K562 (cell line): ENCODE data around the gene EML1. TPM values are rescaled to one million over a fixed set of nuclear protein-coding genes. Genes with fewer than 3 reads are reported as not detected.

Source experiments
- ATAC-seq: fragments of 200-7000 bp; cut with Tn5 transposase; 3 replicates; pipeline ENCODE4 v1.9.1; 2020; ENCODE audit warnings: moderate library complexity
- BruUV-seq: library from RNA; stranded (reverse); fragments of 400-500 nt; replicated peaks from 2 replicates; lab custom pipeline; 2021; lab: Mats Ljungman, UMichigan
- CTCF ChIA-PET: fragments of 300-600 bp; formaldehyde crosslinking; extraction: SDS; loops from one replicate; lab custom pipeline; 2021; ENCODE audit warnings: low intra/inter-chr PET ratio; lab: Yijun Ruan, JAX
- POLR2A ChIA-PET: fragments of 300-600, 350-650 bp; sonication (Branson Sonifier 250); formaldehyde crosslinking; extraction: SDS; loops from one replicate; lab custom pipeline; 2021; ENCODE audit warnings: antibody characterized with exemption, inconsistent platforms; lab: Yijun Ruan, JAX
- DNase-seq, 4 experiments: peaks; one replicate each; pipeline versions ENCODE4 v3.0.0 to v3.0.0-alpha.2; 2011 to 2018; ENCODE audit warnings: low spot score in 3 of 4, mixed read lengths in 3 of 4; ENCODE audit errors: extremely low read depth in 1 of 4
- FAIRE-seq: peaks from 2 replicates; lab custom pipeline; 2011; peaks lifted over from hg19 to GRCh38; lab: Jason Lieb, UNC
- H2AFZ ChIP-seq: 2 replicates; pipeline ENCODE4 v1.6.0; 2011; ENCODE audit warnings: low read depth, low read length, control low read depth, inconsistent platforms
- H3K27ac ChIP-seq: fragments of 200-600 bp; 3 replicates; pipeline ENCODE4 v1.8.0; 2011; ENCODE audit warnings: low read depth, mild to moderate bottlenecking, control low read depth, inconsistent platforms, low read length, moderate library complexity, mixed read lengths; ENCODE audit errors: extremely low read depth
- H3K27me3 ChIP-seq, 2 experiments: fragments of 300-600 bp in 1 of 2; 2 replicates in 1 of 2; 3 replicates in 1 of 2; pipeline versions ENCODE4 v1.6.0 to v1.8.0; 2011; ENCODE audit warnings: inconsistent platforms in 2 of 2, low read length in 2 of 2, mild to moderate bottlenecking in 1 of 2, mixed read lengths in 1 of 2, moderate library complexity in 1 of 2; ENCODE audit not compliant: control insufficient read depth in 2 of 2, insufficient read depth in 2 of 2
- H3K36me3 ChIP-seq: fragments of 300-600 bp; 3 replicates; pipeline ENCODE4 v1.8.0; 2011; ENCODE audit warnings: mild to moderate bottlenecking, low read length, inconsistent platforms; ENCODE audit not compliant: control insufficient read depth, insufficient read depth
- H3K4me1 ChIP-seq, 2 experiments: fragments of 200-600 bp in 1 of 2; replicated peaks in 1 of 2; 2 replicates in 1 of 2; 3 replicates in 1 of 2; pipeline versions ENCODE4 v1.5.1 to v1.8.0; 2011; ENCODE audit warnings: inconsistent platforms in 2 of 2, low read length in 2 of 2, mild to moderate bottlenecking in 1 of 2, mixed read lengths in 1 of 2, moderate library complexity in 1 of 2; ENCODE audit not compliant: control insufficient read depth in 2 of 2, insufficient read depth in 2 of 2
- H3K4me2 ChIP-seq: 2 replicates; pipeline ENCODE4 v1.6.1; 2011; ENCODE audit warnings: low read length, control low read depth, inconsistent platforms, mixed read lengths; ENCODE audit not compliant: insufficient read depth
- H3K4me3 ChIP-seq: fragments of 200-600 bp; sonication (generic), shearing (Covaris generic); 2 replicates; pipeline ENCODE4 v1.5.1; 2016; ENCODE audit warnings: control low read depth, inconsistent platforms
- H3K79me2 ChIP-seq: fragments of 200-600 bp; 3 replicates; pipeline ENCODE4 v1.8.0; 2011; ENCODE audit warnings: low read length, inconsistent platforms; ENCODE audit not compliant: control insufficient read depth, insufficient read depth
- H3K9ac ChIP-seq, 2 experiments: 2 replicates each; pipeline versions ENCODE4 v1.6.0 to v1.6.1; 2011; ENCODE audit warnings: low read depth in 2 of 2, low read length in 2 of 2, control low read depth in 1 of 2, inconsistent platforms in 1 of 2, mild to moderate bottlenecking in 1 of 2, mixed read lengths in 1 of 2; ENCODE audit not compliant: insufficient read depth in 1 of 2
- H3K9me1 ChIP-seq: one replicate; pipeline ENCODE4 v1.6.0; 2011; ENCODE audit warnings: inconsistent platforms, mild to moderate bottlenecking, low read length, moderate library complexity; ENCODE audit not compliant: control insufficient read depth, insufficient read depth
- H3K9me3 ChIP-seq: replicated peaks from 2 replicates; pipeline ENCODE4 v1.5.1; 2011; ENCODE audit warnings: low read depth, low read length, inconsistent platforms; ENCODE audit not compliant: control insufficient read depth, insufficient read depth
- H4K20me1 ChIP-seq: replicated peaks from 2 replicates; pipeline ENCODE4 v1.6.1; 2011; ENCODE audit warnings: low read length, inconsistent platforms, mixed read lengths; ENCODE audit not compliant: control insufficient read depth, insufficient read depth
- BMI1 ChIP-seq: fragments of 150-350 bp; IDR thresholded peaks from 2 replicates; pipeline ENCODE4 v1.6.1; 2014; ENCODE audit warnings: low read length
- ETS2 ChIP-seq: IDR thresholded peaks from 2 replicates; pipeline ENCODE4 v1.6.1; 2016; ENCODE audit warnings: borderline replicate concordance, missing genetic modification characterization, mild to moderate bottlenecking, moderate library complexity, missing compliant biosample characterization; ENCODE audit not compliant: poor library complexity, severe bottlenecking
- GTF2F1 ChIP-seq: IDR thresholded peaks from 2 replicates; pipeline ENCODE4 v1.6.1; 2011; ENCODE audit warnings: low read depth, low read length, improper control_type of control experiment
- MIER1 ChIP-seq: fragments of 450-650 bp; IDR thresholded peaks from 2 replicates; pipeline ENCODE4 v1.6.1; 2016; ENCODE audit warnings: antibody characterized with exemption, mild to moderate bottlenecking, low read depth
- MTF1 ChIP-seq: fragments of 250-450 bp; sonication (Bioruptor Pico); IDR thresholded peaks from 2 replicates; pipeline ENCODE4 v1.9.0; 2021; ENCODE audit warnings: moderate library complexity, mild to moderate bottlenecking, inconsistent platforms, borderline replicate concordance
- SAFB ChIP-seq: fragments of 200-400 bp; formaldehyde crosslinking; IDR thresholded peaks from 2 replicates; pipeline ENCODE4 v1.6.1; 2017; ENCODE audit warnings: low read depth, low read length, borderline replicate concordance
- TAF7 ChIP-seq: fragments of 450-650 bp; IDR thresholded peaks from 2 replicates; pipeline ENCODE4 v1.6.1; 2016; ENCODE audit warnings: missing genetic modification characterization, missing compliant biosample characterization
- TCF15 ChIP-seq: fragments of 250-450 bp; sonication (Bioruptor Pico); IDR thresholded peaks from 2 replicates; pipeline ENCODE4 v1.8.0; 2022; ENCODE audit warnings: moderate library complexity, mild to moderate bottlenecking, inconsistent platforms
- ZFP1 ChIP-seq: fragments of 450-650 bp; formaldehyde crosslinking; IDR thresholded peaks from 2 replicates; pipeline ENCODE4 v1.4.0; 2020; ENCODE audit warnings: mild to moderate bottlenecking, mixed read lengths
- ZNF586 ChIP-seq: fragments of 450-650 bp; formaldehyde crosslinking; conservative IDR thresholded peaks from 2 replicates; pipeline ENCODE4 v1.4.0; 2020; ENCODE audit warnings: mild to moderate bottlenecking, moderate library complexity
- WGBS: fragments of 100-300 bp; shearing (Covaris generic); methylation state at CpG from one replicate; pipeline ENCODE4 v1.1.6; 2016; ENCODE audit warnings: low coverage, mixed read lengths; ENCODE audit not compliant: insufficient coverage; ENCODE audit errors: missing lambda C conversion rate; 5-methylcytosine and 5-hydroxymethylcytosine counted together
- in situ Hi-C: fragments of 300-500 bp; cut with MboI; formaldehyde crosslinking; loops from 4 replicates; pipeline ENCODE4 v1.15.0; 2018; ENCODE audit warnings: inconsistent platforms, mixed read lengths
- intact Hi-C: fragments of 100-400 bp; cut with micrococcal nuclease; formaldehyde crosslinking; loops from 2 replicates; pipeline ENCODE4 v1.14.2; 2022
- polyA plus RNA-seq, 8 experiments: library from polyadenylated mRNA; depleted of rRNA in 4 of 8; stranded (reverse) in 5 of 8; unstranded in 3 of 8; fragments of >200 nt; fragmentation: Nextera tagmentation in 2 of 8; fragmentation: Illumina TruSeq in 1 of 8; extraction: Ambion mirVana in 2 of 8; extraction: Trizol in 1 of 8; gene quantifications; 2 replicates each; pipeline versions ENCODE4 v1.2.1 to v1.2.3, GENCODE V29; 2011 to 2014; ENCODE audit warnings: inconsistent platforms in 1 of 8, missing spikeins in 1 of 8
- total RNA-seq, 7 experiments: library from RNA; depleted of rRNA in 6 of 7; stranded (reverse); fragments of >200 nt in 6 of 7; fragmentation: Illumina TruSeq in 2 of 7; extraction: Trizol in 2 of 7; gene quantifications; 2 replicates each; pipeline versions ENCODE4 v1.2.1 to v1.2.3, GENCODE V29; 2011 to 2021; ENCODE audit warnings: low replicate concordance in 1 of 7

EML1 gene
- total and polyA plus RNA-seq, 9 of the 15 experiments (the other 6 are each of a cell fraction or from before 2014, with no cell fraction given) = 0.01 to 0.35 (median 0.07) TPM; not detected in 2

- ATAC-seq = no peak
- FAIRE-seq = no peak
- in situ Hi-C loops = no loop called here
- no TSS peak for BruUV-seq
- intact Hi-C loops = no loop called here
- Histone ChIP-seq H3K9me1 (no peaks in the 10 kb centered on the region), H3K27me3 (peaks cover 3 to 78% of the 10 kb centered on the region in 2 experiments; a peak in 4 of 5 replicates), H3K4me1 (no peaks in the 10 kb centered on the region; a peak in 1 of 5 replicates), H3K79me2 (no peaks in the 10 kb centered on the region), H4K20me1 (no peaks in the 10 kb centered on the region; the same call in 1 of the 2 replicates), H3K27ac (no peak overlapping the region), H3K9me3 (no peaks in the 10 kb centered on the region), H3K4me2 (no peak overlapping the region), H3K4me3 (no peak overlapping the region), H3K9ac (no peak overlapping the region), H2AFZ (no peak overlapping the region), H3K36me3 (no peaks in the 10 kb centered on the region)
- TF ChIP-seq TAF7 (no peak), ETS2 (tag) (no peak), BMI1 (no peak), ZFP1 (no peak), TCF15 (CRISPR knock-in tag) (no peak), ZNF586 (no peak), MTF1 (no peak), MIER1 (no peak), SAFB (no peak), GTF2F1 (no peak)
- 16% methylated on average over 20 of the region's 21 CpGs for WGBS
- no peak for DNase-seq
- ChIA-PET CTCF (no interaction called here), POLR2A (no interaction called here)
Measured at GRCh38 chr14:99756796-99757195, 36.4 kb upstream of the EML1 start.
